GM12878 (cell line): ENCODE results near the gene RAB11A. TPM values are rescaled to one million over a fixed set of nuclear protein-coding genes. Genes with fewer than 3 reads are reported as not detected.

Experiments used
- ATF2 ChIP-seq: IDR thresholded peaks from 2 replicates; pipeline ENCODE4 v1.6.1; 2012; ENCODE audit warnings: low read length, inconsistent platforms
- BACH1 ChIP-seq: fragments of 450-650 bp; IDR thresholded peaks from 2 replicates; pipeline ENCODE4 v1.6.1; 2017; ENCODE audit warnings: mild to moderate bottlenecking, borderline replicate concordance
- BMI1 ChIP-seq: fragments of 450-650 bp; IDR thresholded peaks from 2 replicates; pipeline ENCODE4 v1.6.1; 2016; ENCODE audit warnings: mild to moderate bottlenecking, moderate library complexity, borderline replicate concordance
- E2F8 ChIP-seq: fragments of 450-650 bp; IDR thresholded peaks from 2 replicates; pipeline ENCODE4 v1.6.1; 2018; ENCODE audit warnings: mild to moderate bottlenecking, low read depth, moderate library complexity; ENCODE audit not compliant: partially characterized antibody
- ETV6 ChIP-seq, 2 experiments: fragments of 450-650 bp in 1 of 2; IDR thresholded peaks in 1 of 2; conservative IDR thresholded peaks in 1 of 2; 2 replicates each; pipeline ENCODE4 v1.6.1; 2014; ENCODE audit warnings: antibody characterized with exemption in 1 of 2, borderline replicate concordance in 1 of 2, low read depth in 1 of 2, mild to moderate bottlenecking in 1 of 2, moderate library complexity in 1 of 2
- HDAC6 ChIP-seq: fragments of 200-600 bp; sonication (generic); IDR thresholded peaks from one replicate; pipeline ENCODE4 v1.8.0; 2017; ENCODE audit warnings: antibody characterized with exemption; ENCODE audit not compliant: unreplicated experiment
- JUND ChIP-seq: IDR thresholded peaks from 2 replicates; pipeline ENCODE4 v1.6.1; 2012; ENCODE audit warnings: low read depth, mild to moderate bottlenecking, low read length, improper control_type of control experiment, moderate library complexity
- NFYA ChIP-seq: IDR thresholded peaks from 2 replicates; pipeline ENCODE4 v1.6.1; 2011; ENCODE audit warnings: low read depth, mild to moderate bottlenecking, low read length, improper control_type of control experiment, borderline replicate concordance
- NKRF ChIP-seq: fragments of 450-650 bp; conservative IDR thresholded peaks from 2 replicates; pipeline ENCODE4 v1.6.1; 2017; ENCODE audit warnings: mild to moderate bottlenecking, moderate library complexity
- PAX5 ChIP-seq: IDR thresholded peaks from 2 replicates; pipeline ENCODE4 v1.6.1; 2011; ENCODE audit warnings: low read depth, low read length, borderline replicate concordance
- POU2F2 ChIP-seq: IDR thresholded peaks from 3 replicates; pipeline ENCODE4 v1.6.1; 2011; ENCODE audit warnings: low read depth, mild to moderate bottlenecking, low read length, borderline replicate concordance
- RELA ChIP-seq: fragments of 450-650 bp; IDR thresholded peaks from 2 replicates; pipeline ENCODE4 v1.8.0; 2014; ENCODE audit warnings: borderline replicate concordance; ENCODE audit not compliant: partially characterized antibody
- SMAD1 ChIP-seq: fragments of 450-650 bp; IDR thresholded peaks from 2 replicates; pipeline ENCODE4 v1.6.1; 2018; ENCODE audit warnings: mild to moderate bottlenecking, low read depth; ENCODE audit not compliant: partially characterized antibody
- SPI1 ChIP-seq: IDR thresholded peaks from 2 replicates; pipeline ENCODE4 v1.6.1; 2011; ENCODE audit warnings: low read depth, mild to moderate bottlenecking, low read length, moderate library complexity, borderline replicate concordance; ENCODE audit not compliant: insufficient read depth
- SRF ChIP-seq, 2 experiments: IDR thresholded peaks; 2 replicates each; pipeline ENCODE4 v1.6.1; 2011; ENCODE audit warnings: low read depth in 2 of 2, low read length in 2 of 2, mild to moderate bottlenecking in 1 of 2, moderate library complexity in 1 of 2
- TCF3 ChIP-seq: IDR thresholded peaks from 2 replicates; pipeline ENCODE4 v1.6.1; 2012; ENCODE audit warnings: low read depth, mild to moderate bottlenecking, low read length, borderline replicate concordance; ENCODE audit not compliant: insufficient read depth
- ZBTB4 ChIP-seq: fragments of 450-650 bp; formaldehyde crosslinking; IDR thresholded peaks from 2 replicates; pipeline ENCODE4 v1.4.0; 2022; ENCODE audit warnings: mild to moderate bottlenecking, moderate library complexity
- ZNF207 ChIP-seq: fragments of 450-650 bp; IDR thresholded peaks from 2 replicates; pipeline ENCODE4 v1.6.1; 2014; ENCODE audit warnings: antibody characterized with exemption, mild to moderate bottlenecking, borderline replicate concordance
- ZNF24 ChIP-seq: fragments of 450-650 bp; IDR thresholded peaks from 2 replicates; pipeline ENCODE4 v1.6.1; 2017; ENCODE audit warnings: antibody characterized with exemption, mild to moderate bottlenecking
- polyA plus RNA-seq, 11 experiments: library from polyadenylated mRNA; depleted of rRNA in 4 of 11; unstranded in 6 of 11; stranded (reverse) in 5 of 11; fragments of >200 nt; fragmentation: Nextera tagmentation in 4 of 11; fragmentation: Illumina TruSeq in 1 of 11; extraction: Ambion mirVana in 4 of 11; extraction: Trizol in 1 of 11; gene quantifications; 1 replicate in 1 of 11; 2 replicates in 10 of 11; pipeline versions ENCODE4 v1.2.1 to v1.2.3, GENCODE V29; 2011 to 2016; ENCODE audit warnings: inconsistent platforms in 2 of 11, missing spikeins in 2 of 11, low read depth in 1 of 11
- total RNA-seq, 4 experiments: library from RNA; depleted of rRNA in 3 of 4; stranded (reverse); fragments of >200 nt in 3 of 4; fragmentation: Illumina TruSeq in 1 of 4; extraction: Trizol in 1 of 4; gene quantifications; 2 replicates each; pipeline versions ENCODE4 v1.2.1 to v1.2.3, GENCODE V29; 2013 to 2021

The RAB11A gene
- total and polyA plus RNA-seq, 10 of the 15 experiments (the other 5 are each of a cell fraction or from before 2014, with no cell fraction given) = 128 to 387 (median 224) TPM

GRCh38 chr15:65920825-65921309 is 51.6 kb downstream of the RAB11A start (continued):
- TF ChIP-seq E2F8 = no peak
- TF ChIP-seq RELA = no peak
- no peak for TF ChIP-seq PAX5
- TF ChIP-seq HDAC6 = no peak
- no peak; the same call in 1 of the 2 replicates for TF ChIP-seq BACH1
- peak; percentile 85 for TF ChIP-seq ATF2
- no peak for TF ChIP-seq BMI1
- TF ChIP-seq NFYA = no peak
- TF ChIP-seq ZBTB4 = no peak
- TF ChIP-seq POU2F2 = peak; percentile 75; the same call in 1 of the 3 replicates
- peak; percentile 9 for TF ChIP-seq SMAD1
- no peak for TF ChIP-seq JUND
- no peak for TF ChIP-seq ZNF207
- no peak; a peak in 1 of 4 replicates for TF ChIP-seq ETV6 (conservative IDR thresholded peaks at IDR 0.05 in 1 of 2, IDR thresholded peaks at IDR 0.05 in 1 of 2; ENCODE audit: borderline replicate concordance in 1 of 2, low read depth in 1 of 2)
- TF ChIP-seq ZNF24 = 0 out of 2 replicates have a peak, but pooled peaks have one; percentile 21
- no peak for TF ChIP-seq SRF (IDR thresholded peaks at IDR 0.05; ENCODE audit: low read depth in 2 of 2, low read length in 2 of 2)
- 0 out of 2 replicates have a peak, but pooled peaks have one; percentile 5 for TF ChIP-seq SPI1
- TF ChIP-seq TCF3 = no peak
- no peak for TF ChIP-seq NKRF
